Measurements from ENCODE around the gene KCNC3.

The KCNC3 gene

GRCh38 chr19:50280074-50280473 lies 49.1 kb downstream of the KCNC3 start:
- no peak for DNase-seq (ENCODE audit: low read depth in 2 of 3, low spot score in 2 of 3)

- no peak for DNase-seq (ENCODE audit: low read depth in 2 of 3, low spot score in 2 of 3)
Measured at GRCh38 chr19:50277966-50278580, 51.1 kb downstream of the KCNC3 start.

GRCh38 chr19:50276370-50277063 lies 52.7 kb downstream of the KCNC3 start:
- no peak for DNase-seq (ENCODE audit: low read depth in 2 of 3, low spot score in 2 of 3)

- no peak for DNase-seq (ENCODE audit: low read depth in 2 of 3, low spot score in 2 of 3)
Measured at GRCh38 chr19:50275577-50276368, 53.4 kb downstream of the KCNC3 start.

GRCh38 chr19:50273821-50274220 lies 55.4 kb downstream of the KCNC3 start:
- no peak for DNase-seq (ENCODE audit: low read depth in 2 of 3, low spot score in 2 of 3)

- DNase-seq (ENCODE audit: low read depth in 2 of 3, low spot score in 2 of 3) = no peak
Measured at GRCh38 chr19:50272263-50272897, 56.8 kb downstream of the KCNC3 start.

GRCh38 chr19:50269653-50270052 lies 59.5 kb downstream of the KCNC3 start:
- no peak for DNase-seq (ENCODE audit: low read depth in 2 of 3, low spot score in 2 of 3)

- no peak for DNase-seq (ENCODE audit: low read depth in 2 of 3, low spot score in 2 of 3)
Measured at GRCh38 chr19:50268501-50268900, 60.7 kb downstream of the KCNC3 start.

- no peak for DNase-seq (ENCODE audit: low read depth in 2 of 3, low spot score in 2 of 3)
Measured at GRCh38 chr19:50268041-50268440, 61.1 kb downstream of the KCNC3 start.

GRCh38 chr19:50266896-50267295 lies 62.3 kb downstream of the KCNC3 start:
- peak in 1 of 3 experiments; percentile 13 for DNase-seq (ENCODE audit: low read depth in 2 of 3, low spot score in 2 of 3)

- no peak for DNase-seq (ENCODE audit: low read depth in 2 of 3, low spot score in 2 of 3)
Measured at GRCh38 chr19:50266041-50266440, 63.1 kb downstream of the KCNC3 start.

- DNase-seq (ENCODE audit: low read depth in 2 of 3, low spot score in 2 of 3) = no peak
Measured at GRCh38 chr19:50264483-50265186, 64.5 kb downstream of the KCNC3 start.

- no peak for DNase-seq (ENCODE audit: low read depth in 2 of 3, low spot score in 2 of 3)
Measured at GRCh38 chr19:50263176-50263575, 66.0 kb downstream of the KCNC3 start.

Measured in activated CD8-positive, alpha-beta memory T cell treated with anti-CD3 and anti-CD28 coated beads for 48 hours (primary cell).